GM18868 (cell line): ENCODE data around the gene KCNJ4.

Source experiments
- ATAC-seq: cut with Tn5 transposase; IDR thresholded peaks from one replicate; pipeline ENCODE4 v1.9.1; 2021; ENCODE audit warnings: mild to moderate bottlenecking, moderate library complexity; ENCODE audit not compliant: unreplicated experiment

The KCNJ4 gene

DNA sequence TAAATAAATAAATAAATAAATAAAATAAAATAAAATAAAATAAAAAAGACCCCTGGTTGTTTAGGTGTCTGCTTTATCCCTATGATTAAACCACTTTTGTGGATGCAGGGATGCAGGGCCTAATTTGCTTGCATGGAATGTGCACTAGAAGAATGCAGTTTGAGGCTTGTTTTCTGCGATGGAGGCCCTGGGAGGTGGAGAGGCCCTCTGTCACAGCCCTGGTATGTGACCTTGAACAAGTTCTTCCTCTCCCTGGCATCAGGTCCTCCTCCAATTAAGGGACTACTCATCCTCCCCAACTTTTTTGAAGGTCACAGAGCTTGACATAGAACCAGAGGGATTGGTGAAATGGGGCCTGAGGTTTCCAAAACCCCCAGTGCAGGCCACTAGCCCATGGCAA is 22.7 kb downstream of the KCNJ4 start:
- no peak for ATAC-seq

DNA sequence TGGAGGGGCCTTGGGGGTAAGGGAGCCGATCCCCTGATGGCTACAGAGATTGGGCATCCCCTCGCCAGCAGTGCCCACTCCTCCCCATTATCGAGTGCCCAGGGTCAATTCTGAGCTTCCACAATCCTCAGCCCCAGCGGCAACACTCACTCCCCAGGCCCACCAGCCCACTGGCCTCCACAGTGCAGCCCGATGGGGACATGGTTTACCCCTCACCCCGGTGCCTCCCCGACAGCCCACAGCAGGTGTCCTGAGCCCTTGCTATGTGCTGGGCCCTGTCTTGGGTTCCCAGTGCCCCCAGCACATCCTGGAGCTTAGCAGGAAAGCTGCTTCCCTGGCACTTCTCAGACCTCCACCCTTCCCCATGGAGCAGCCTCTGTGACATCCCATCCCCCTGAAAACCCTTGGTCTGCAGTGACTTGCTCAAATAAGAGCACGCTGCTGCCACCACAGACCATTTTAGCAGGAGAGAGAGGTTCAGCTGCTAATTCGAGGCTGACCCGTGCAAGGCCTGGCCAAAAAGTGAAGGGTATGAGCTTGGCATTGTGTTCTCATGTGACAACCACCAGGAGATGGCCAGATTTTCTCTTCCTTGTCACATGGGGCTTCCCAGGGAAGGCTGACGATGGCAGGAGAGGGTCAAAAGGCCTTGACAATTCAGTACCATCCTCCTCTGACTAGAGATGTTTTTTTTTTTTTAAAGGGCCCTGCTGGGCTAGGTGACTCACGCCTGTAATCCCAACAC is 23.6 kb downstream of the KCNJ4 start:
- ATAC-seq = no peak

DNA sequence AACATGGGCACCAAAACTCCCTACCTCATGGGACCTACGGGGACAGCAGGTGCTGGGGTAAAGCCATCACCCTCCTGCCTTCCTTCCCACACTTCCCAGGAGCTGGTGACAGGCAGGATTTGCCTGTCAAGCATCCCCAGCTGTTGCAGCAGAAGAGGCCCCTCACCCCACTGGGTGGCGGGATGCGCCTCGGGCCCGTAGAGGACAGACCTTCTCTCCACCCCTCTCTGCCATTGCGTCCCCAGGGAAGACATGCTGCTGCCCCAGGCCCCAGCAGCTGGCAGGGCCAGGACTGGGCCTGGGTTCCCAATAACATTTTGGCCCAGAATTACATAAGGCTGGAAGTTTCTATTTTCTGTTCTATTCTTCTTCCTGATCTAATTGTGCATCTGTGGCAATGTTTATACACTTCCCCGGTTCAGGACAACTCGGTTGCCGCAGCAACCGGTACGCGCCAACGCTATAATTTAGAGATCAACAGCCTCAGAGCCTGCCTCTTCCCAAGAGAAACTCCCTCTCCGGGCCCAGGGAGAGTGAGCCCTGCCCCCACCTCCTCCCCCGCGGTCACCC is 25.4 kb downstream of the KCNJ4 start:
- no peak for ATAC-seq

DNA sequence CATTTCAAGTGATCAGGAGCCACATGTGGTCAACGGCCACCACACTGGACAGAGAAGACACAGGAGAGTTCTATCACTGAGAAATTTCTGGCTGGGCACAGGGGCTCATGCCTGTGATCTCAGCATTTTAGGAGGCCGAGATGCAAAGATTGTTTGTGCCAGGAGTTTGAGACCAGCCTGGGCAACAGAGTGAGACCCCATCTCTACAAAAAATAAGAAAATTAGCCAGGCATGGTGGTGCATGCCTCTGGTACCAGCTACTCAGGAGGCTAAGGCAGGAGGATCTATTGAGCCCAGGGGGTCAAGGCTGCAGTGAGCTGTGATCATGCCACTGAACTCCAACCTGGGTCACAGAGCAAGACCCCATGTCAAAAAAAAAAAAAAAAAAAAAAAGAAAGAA is 26.3 kb downstream of the KCNJ4 start:
- ATAC-seq = no peak

DNA sequence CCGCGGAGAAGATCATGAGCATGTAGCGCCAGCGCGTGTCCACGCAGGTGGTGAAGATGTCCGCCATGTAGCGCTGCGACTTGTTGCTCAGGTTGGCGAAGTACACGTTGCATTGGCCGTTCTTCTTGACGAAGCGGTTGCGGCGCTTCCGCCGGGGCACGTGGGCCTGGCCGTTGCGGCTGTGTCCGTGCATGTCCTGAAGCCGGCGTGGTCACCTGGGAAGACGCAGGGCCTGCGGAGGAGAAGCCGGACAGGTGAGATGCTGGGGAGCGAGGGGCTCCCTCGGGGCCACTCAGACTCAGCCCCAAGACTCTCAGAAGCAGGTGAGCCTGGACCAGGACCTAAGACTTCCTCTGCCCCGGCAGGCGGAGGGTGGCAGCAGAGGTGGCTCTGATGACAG is 27.1 kb downstream of the KCNJ4 start:
- no peak for ATAC-seq

DNA sequence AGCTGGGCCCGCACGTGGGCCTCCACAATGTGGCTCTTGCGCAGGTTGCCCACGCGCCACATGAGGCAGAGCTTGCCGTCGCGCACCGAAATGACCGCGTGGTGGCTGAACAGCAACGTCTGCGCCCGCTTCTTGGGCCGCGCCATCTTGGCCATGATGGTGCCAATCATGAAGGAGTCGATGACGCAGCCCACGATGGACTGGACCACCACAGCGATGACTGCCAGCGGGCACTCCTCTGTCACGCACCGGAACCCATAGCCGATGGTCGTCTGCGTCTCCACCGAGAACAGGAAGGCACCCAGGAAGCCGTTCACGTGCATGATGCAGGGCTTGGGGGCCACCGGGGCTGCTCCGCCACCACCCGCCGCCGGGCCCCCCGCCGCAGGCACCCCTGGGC is 27.5 kb downstream of the KCNJ4 start:
- ATAC-seq = no peak

DNA sequence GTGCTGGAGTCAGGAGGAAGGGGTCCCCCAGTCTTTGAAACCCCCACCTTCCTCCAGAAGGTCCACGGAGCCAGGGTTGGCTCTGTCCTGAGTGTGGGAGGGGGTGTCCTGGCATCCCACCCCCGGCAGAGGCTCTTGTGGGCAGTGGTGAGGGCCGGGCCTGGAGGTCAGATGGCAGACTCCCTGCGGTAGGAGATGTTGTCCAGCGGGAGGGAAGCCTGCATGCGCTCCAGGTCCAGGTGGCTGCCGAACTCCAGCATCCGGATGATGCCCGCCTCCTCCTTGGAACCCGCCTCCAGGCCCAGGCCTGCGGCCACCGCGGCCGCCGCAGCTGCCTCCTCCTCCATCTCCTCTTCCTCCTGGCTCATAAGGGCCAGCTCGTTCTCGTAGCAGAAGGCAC is 28.4 kb downstream of the KCNJ4 start:
- no peak for ATAC-seq

DNA sequence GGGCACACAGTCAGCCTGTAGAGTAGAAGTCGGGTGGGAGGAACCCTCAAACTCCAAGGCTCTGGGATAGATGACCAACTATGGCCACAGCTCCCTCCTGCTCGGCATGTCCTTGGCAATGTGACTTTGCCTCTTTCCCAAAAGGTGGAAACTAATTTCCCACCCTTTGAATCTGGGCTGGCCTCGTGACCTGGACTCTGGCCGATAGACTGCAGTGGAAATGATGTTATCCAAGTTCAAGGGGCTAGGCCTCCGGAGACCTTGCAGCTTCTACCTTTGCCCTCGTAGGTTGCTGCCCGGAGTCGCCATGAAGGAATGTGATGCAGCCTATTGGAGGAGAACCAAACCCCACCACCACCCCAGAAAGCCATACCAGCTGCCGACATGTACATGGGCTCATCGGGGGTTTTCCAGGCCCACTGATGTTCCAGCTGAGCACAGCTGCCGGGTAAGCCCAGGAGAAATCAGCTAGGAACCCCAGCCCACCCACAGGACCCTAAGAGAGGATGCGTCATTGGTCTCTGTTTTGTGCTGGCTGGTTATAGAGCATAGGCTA is 30.4 kb downstream of the KCNJ4 start:
- no peak for ATAC-seq

DNA sequence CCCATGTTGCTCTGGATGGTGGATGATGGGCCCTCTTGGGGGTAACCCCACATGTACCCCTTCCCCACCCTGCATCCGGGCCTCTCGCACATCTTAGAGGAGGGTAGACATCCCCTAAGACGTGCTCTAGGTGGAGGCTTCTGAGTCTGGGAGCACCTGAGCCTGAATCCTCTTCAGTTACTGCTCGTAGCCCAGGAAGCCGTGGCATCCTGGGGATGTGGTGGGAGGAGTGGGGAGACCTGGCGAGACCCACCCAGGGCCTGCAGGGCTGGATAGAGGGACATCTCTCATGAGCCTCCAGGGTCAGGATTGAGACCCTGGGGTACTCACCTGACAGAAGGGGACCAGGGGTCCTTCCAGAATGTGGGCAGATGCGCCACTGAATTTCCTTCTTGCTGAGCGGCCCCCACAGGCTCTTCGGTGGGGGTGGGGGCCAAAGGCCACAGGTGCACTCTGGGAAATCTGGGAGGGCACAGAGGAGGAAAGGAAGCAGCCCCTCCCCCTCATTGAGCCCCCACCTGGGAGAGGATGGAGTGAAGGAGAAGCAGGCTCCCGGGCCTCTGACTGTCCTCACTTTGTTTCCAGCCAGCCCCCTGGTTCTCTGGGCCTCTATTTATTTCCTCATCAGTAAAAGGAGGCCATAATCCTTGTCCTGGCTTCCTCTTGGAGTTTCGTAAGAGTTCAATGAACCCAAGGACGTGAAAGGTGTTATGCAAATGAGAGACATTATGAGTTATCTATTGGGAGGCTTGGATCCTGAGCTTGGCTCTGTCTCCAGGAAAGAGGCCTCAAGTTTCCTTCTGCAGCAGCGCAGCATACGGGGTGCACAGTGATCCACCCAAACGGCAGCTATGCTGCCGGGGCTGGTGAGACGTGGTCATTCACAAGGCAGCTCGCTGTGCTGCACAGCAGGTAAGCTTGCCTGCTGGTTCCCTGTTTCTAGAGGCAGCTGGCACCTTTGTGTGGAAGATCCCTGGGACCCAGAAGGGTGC is 31.2 kb downstream of the KCNJ4 start:
- no peak for ATAC-seq

DNA sequence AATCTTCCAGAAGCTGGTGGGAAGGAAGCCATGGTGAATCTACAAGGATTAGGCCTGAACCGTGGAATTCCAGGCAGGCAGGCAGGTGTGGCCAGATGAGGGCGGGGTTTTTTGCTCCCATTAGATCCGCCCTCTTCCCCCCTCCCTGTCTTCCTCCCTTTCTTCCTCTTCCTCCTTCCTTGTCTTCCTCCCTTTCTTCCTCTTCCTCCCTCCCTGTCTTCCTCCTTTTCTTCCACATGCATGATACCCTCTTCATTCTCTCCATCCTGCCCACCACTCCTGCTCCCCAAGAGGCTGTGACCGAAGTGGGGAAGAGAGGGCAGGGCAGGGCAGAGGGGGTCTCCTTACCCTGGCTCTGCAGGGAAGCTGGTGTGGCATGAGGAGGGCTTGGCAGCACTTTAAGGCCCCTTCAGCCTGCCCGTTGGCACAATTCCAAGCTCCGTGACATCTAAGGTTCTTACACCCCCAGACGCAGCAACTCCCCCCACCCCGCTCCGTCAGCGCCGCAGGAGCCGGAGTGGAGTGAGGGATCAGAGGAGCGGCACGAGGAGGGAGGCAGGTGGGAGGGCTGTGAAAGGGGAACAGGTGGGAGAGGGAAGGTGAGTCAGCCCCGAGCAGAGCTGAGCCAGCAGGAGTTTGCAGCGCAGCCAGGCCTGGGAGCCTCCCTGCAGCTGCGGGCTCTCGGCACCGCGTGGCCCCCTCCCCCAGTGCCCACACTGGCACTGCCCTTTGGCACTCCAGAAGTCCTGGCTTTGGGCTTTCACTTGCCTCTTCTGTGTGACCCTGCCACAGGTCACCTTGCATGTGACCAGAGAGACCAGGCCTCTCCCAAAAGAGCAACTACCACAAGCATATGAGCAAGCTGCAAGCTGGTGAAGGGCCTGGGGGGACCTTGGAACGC is 32.1 kb downstream of the KCNJ4 start:
- ATAC-seq = no peak

DNA sequence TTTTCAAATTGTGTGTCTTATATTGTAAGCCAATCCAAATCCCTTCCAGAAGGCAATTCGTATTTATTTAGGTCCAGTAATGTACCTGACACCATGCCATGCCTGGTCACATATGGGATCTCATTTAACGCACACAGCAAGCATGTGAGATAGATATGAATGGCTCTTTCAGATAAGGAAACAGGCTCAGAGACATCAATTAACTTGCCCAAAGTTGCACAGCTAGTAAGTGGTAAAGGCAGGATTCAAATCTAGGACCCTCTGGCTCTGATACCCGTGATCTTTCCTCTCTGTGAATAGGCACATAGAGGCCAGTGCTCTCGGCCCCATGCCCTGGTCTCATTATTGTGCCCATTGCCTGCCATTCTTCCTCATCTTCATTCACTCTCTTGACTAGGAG is 34.3 kb downstream of the KCNJ4 start:
- no peak for ATAC-seq

DNA sequence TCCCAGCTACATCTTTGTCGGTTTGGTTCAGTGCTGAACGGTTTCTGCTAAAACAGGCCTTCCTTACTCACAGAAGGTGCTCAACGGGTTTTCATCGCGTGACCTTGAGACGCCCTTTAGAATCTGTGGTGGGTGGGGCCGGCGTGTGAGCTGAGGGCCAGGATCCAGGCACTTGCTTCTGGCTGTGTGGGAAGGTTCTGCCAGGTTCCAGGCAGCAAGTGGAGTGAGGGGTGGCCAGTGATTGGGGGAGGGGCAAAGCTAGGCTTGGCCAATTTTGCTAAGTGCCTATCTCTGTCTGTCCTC is 35.2 kb downstream of the KCNJ4 start:
- no peak for ATAC-seq

DNA sequence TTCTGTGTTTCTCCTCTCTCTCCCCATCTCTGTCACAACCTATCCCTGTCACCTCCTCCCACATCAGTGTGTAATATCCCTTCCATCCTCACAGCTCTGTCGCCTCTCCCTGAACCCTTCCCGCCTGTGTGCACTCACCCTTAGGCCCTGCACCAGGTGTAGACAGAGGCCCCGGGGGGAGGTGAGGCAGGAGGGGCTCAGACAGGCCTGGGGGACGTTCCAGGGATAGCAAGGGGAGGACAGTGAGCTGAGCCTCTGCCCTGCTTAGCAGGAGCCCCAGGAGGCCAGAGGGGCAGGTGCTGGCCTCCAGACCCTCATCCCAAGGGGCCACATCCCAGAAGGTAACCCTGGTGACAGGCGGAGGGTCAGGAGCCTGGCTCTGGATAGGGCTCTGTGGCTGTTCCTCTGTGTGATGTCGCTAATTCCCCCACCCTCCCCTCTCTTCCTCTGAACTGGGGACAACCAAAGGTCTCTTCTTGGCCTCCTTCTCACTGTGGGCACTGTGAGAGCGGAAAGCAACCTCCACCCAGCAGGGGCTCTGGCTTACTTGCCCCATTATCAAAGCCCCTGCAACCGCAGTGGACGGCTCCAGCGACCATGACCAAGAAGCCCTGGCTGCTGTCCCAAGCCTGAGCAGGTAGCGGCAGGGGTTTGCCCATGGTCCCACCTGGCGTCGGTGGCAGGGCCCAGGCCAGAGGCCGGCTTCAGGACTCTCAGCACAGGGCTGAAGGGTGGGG is 35.7 kb downstream of the KCNJ4 start:
- no peak for ATAC-seq

DNA sequence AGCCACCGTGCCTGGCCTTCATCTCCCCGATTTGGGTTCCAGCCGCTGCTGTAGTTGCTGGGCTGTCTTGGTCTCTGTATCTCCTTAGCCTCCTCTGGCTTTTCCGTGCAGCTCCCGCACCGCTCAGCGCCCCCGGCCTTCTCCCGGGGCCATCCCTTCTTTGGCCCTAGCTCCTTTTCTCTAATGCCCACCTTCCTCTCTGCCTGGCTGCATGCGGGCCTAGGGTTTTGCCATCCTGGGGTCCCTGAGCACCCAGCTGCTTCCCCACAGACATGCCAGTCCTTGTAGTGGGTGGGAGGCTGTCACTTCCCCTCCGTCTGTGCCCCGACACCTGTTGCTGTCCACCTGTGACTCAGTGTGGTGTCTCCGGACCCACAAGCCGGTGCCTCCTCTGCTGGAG is 36.4 kb downstream of the KCNJ4 start:
- no peak for ATAC-seq

DNA sequence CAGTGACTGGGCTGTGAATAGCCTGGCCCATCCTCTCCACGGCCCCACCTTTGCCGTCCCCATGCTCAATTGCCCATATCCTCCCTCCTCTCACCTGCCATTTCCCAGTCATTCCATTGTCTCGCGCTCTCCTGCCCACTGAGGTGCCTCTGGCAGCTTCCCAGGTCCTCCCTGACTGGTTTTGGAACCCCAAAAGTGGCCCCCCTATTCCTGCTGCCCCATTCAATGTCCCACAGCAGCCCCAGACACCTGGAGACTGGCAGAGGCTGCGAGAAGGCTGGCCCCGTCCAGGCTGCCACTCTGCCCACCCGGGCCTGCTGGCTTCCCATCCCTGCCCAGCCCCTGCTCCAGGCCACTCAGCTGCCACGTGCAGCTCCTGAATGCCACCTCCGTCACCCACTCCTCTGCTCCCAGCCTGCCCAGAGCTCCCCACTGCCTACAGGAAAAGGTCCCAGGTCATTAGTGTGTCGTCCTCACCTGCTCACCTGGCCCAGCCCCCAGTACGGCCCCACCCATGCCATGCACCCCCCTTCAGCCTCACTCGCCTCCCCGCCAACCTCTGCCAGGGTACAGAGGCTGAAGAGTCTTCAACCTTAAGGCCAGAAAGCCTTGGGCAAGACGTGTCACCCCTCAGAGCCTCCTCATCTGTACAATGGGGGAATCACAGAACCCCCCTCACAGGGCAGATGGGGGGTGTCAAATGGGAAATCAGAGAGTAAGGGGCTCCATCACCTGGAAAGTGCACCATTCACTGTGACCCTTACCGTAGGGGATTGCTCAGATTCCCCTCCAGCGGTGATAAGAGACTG is 37.5 kb downstream of the KCNJ4 start:
- ATAC-seq = no peak

DNA sequence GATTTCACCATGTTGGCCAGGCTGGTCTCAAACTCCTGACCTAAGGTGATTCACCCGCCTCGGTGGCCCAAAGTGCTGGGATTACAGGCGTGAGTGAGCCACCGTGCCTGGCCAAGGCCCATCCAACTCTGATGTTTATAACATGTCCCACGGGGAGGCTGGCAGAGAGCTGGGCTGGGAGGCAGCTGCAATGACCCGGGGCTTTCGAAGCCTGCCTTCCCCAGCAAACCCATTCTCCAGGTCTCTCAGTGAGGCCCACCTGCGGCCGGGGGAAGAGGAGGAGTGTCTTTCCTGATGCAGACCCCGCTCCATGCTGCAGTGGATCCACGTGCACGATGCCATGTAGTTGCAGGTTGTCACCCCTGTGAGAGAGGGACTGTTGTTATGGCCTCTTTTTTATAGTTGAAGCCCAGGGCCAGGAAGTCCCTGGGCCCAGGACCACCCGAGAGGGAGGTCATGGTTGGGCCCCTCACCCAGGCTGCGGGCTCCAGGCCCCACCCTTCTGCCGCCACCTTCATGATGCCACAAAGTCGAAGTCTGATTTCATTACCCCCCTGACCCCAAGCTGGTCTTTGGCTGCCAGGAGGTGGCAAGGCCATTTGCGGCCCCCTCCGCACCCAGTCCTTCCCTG is 38.3 kb downstream of the KCNJ4 start:
- ATAC-seq = no peak

DNA sequence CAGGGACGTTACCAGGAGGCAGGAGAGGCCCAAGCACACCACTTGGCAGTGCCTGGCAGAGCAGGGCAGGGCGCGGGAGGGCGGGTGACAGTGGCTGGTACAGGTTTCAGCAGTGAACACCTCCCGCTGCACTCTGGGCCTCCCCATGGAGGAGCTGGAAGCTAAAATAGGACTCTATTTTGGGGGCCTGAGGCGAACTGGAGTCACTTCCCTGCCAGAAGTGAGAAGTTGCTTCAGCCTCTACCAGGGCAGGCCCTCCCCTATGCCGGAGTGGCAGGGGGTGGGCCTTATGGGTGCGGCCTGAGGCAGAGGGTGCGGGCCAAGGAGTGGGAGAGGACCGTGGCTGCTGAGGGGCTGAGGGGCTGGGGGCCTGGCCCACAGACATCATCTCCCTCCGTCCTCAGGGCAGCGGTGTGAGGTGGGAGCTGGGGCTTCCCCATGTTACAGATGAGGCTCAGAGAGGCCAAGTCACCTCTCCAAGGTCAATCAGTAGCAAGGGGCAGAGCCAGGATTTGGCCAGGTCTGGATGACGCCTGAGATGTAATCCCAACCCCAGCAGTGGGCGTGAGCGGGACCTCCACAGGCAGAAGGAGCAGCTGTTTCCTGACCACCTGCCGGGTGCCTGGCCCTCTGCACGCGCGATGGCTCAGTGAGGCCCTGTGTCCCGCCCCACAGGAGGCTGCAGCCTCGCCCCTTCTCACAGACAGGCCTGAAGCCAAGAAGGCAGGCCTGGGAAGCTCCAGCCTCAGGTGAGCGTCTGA is 39.3 kb downstream of the KCNJ4 start:
- no peak for ATAC-seq

DNA sequence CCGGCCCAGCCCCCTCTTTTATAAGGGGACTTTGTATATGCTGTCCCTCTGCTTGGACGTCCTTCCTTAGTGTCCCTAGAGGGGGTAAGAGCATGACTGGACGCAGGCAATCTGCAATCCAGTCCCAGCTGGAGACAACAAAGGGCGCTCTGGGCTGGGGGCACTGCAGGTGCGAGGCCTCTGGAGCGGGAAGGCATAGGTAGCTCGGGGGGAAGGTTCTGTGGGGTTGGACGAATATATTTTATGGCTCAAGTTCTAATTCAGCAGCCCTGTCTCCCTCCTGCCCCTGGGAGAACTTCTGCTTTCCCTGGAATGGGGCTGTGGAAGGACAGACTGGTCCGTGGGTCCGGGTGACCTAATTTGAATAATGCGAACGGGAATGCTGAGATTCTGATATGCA is 40.0 kb downstream of the KCNJ4 start:
- ATAC-seq = no peak
